SK-N-SH treated with all-trans-retinoic acid at 6 μM for 48 hours (cell line): Measurements from ENCODE around the gene ATF6.

Source experiments
- ATAC-seq: fragments of 200-7000 bp; cut with Tn5 transposase; 3 replicates; pipeline ENCODE4 v1.9.1; 2020; ENCODE audit warnings: mild to moderate bottlenecking, moderate library complexity
- CSDC2 ChIP-seq: fragments of 250-450 bp; sonication (Bioruptor Pico); IDR thresholded peaks from 2 replicates; pipeline ENCODE4 v1.5.0; 2020; ENCODE audit warnings: mild to moderate bottlenecking, moderate library complexity
- ISL1 ChIP-seq: fragments of 250-450 bp; sonication (Bioruptor Pico); IDR thresholded peaks from 2 replicates; pipeline ENCODE4 v2.1.2; 2022; ENCODE audit warnings: mild to moderate bottlenecking, moderate library complexity
- POU6F1 ChIP-seq: fragments of 250-450 bp; sonication (Bioruptor Pico); IDR thresholded peaks from 2 replicates; pipeline ENCODE4 v1.8.0; 2021; ENCODE audit warnings: low read depth, mild to moderate bottlenecking, moderate library complexity, borderline replicate concordance
- PPARA ChIP-seq: fragments of 250-450 bp; sonication (Bioruptor Pico); IDR thresholded peaks from 2 replicates; pipeline ENCODE4 v1.5.0; 2020; ENCODE audit warnings: mild to moderate bottlenecking, borderline replicate concordance
- RARB ChIP-seq: fragments of 250-450 bp; sonication (Bioruptor Pico); IDR thresholded peaks from 2 replicates; pipeline ENCODE4 v1.8.0; 2021; ENCODE audit warnings: mild to moderate bottlenecking, moderate library complexity
- SNAI2 ChIP-seq: fragments of 250-450 bp; sonication (Bioruptor Pico); IDR thresholded peaks from 2 replicates; pipeline ENCODE4 v1.5.0; 2020; ENCODE audit warnings: mild to moderate bottlenecking, moderate library complexity
- TCF4 ChIP-seq: fragments of 250-450 bp; sonication (Bioruptor Pico); IDR thresholded peaks from 2 replicates; pipeline ENCODE4 v1.8.0; 2021; ENCODE audit warnings: mild to moderate bottlenecking, moderate library complexity, borderline replicate concordance
- TOX ChIP-seq: fragments of 250-450 bp; sonication (Bioruptor Pico); IDR thresholded peaks from 2 replicates; pipeline ENCODE4 v1.8.0; 2021; ENCODE audit warnings: mild to moderate bottlenecking, moderate library complexity, borderline replicate concordance
- TSHZ2 ChIP-seq: fragments of 250-450 bp; sonication (Bioruptor Pico); IDR thresholded peaks from 2 replicates; pipeline ENCODE4 v1.5.0; 2020; ENCODE audit warnings: mild to moderate bottlenecking, moderate library complexity
- ZC3H10 ChIP-seq: fragments of 250-450 bp; sonication (Bioruptor Pico); IDR thresholded peaks from 2 replicates; pipeline ENCODE4 v1.5.1; 2021; ENCODE audit warnings: mild to moderate bottlenecking, moderate library complexity
- ZFP3 ChIP-seq: fragments of 250-450 bp; sonication (Bioruptor Pico); IDR thresholded peaks from 2 replicates; pipeline ENCODE4 v1.5.0; 2020; ENCODE audit warnings: mild to moderate bottlenecking, moderate library complexity
- ZFP30 ChIP-seq: fragments of 450-650 bp; formaldehyde crosslinking; IDR thresholded peaks from 2 replicates; pipeline ENCODE4 v1.5.0; 2022; ENCODE audit warnings: mild to moderate bottlenecking, moderate library complexity
- ZNF565 ChIP-seq: fragments of 450-650 bp; formaldehyde crosslinking; conservative IDR thresholded peaks from 2 replicates; pipeline ENCODE4 v1.5.0; 2020; ENCODE audit warnings: low read depth, mild to moderate bottlenecking, moderate library complexity
- ZNF70 ChIP-seq: fragments of 450-650 bp; formaldehyde crosslinking; IDR thresholded peaks from 2 replicates; pipeline ENCODE4 v1.5.0; 2020; ENCODE audit warnings: mild to moderate bottlenecking, moderate library complexity
- ZNF8 ChIP-seq: fragments of 450-650 bp; formaldehyde crosslinking; IDR thresholded peaks from 2 replicates; pipeline ENCODE4 v1.5.0; 2020; ENCODE audit warnings: mild to moderate bottlenecking, moderate library complexity
- TF ChIP-seq, protein P1 (sequence below): fragments of 250-450 bp; sonication (Bioruptor Pico); IDR thresholded peaks from 2 replicates; pipeline ENCODE4 v1.8.0; 2020; ENCODE audit warnings: mild to moderate bottlenecking, moderate library complexity, borderline replicate concordance
- TF ChIP-seq, protein P2 (sequence below): fragments of 250-450 bp; sonication (Bioruptor Pico); IDR thresholded peaks from 2 replicates; pipeline ENCODE4 v1.5.1; 2021; ENCODE audit warnings: mild to moderate bottlenecking, moderate library complexity

ATF6 gene

GRCh38 chr1:162000053-162000420, 233.9 kb downstream of the ATF6 start:
- no peak for TF ChIP-seq ZNF8
- no peak for TF ChIP-seq ZFP3 (CRISPR knock-in tag)
- TF ChIP-seq ZNF565 (CRISPR knock-in tag): no peak
- TF ChIP-seq, protein P1, sequence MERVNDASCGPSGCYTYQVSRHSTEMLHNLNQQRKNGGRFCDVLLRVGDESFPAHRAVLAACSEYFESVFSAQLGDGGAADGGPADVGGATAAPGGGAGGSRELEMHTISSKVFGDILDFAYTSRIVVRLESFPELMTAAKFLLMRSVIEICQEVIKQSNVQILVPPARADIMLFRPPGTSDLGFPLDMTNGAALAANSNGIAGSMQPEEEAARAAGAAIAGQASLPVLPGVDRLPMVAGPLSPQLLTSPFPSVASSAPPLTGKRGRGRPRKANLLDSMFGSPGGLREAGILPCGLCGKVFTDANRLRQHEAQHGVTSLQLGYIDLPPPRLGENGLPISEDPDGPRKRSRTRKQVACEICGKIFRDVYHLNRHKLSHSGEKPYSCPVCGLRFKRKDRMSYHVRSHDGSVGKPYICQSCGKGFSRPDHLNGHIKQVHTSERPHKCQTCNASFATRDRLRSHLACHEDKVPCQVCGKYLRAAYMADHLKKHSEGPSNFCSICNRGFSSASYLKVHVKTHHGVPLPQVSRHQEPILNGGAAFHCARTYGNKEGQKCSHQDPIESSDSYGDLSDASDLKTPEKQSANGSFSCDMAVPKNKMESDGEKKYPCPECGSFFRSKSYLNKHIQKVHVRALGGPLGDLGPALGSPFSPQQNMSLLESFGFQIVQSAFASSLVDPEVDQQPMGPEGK (CRISPR knock-in tag): no peak
- no peak for TF ChIP-seq TCF4
- TF ChIP-seq TSHZ2 (CRISPR knock-in tag): no peak
- ATAC-seq: no peak

GRCh38 chr1:162003061-162003829, 237.1 kb downstream of the ATF6 start:
- peak; percentile 71 for ATAC-seq
- no peak for TF ChIP-seq CSDC2 (CRISPR knock-in tag)
- peak; percentile 32; the same call in 1 of the 2 replicates for TF ChIP-seq ZC3H10 (CRISPR knock-in tag)
- TF ChIP-seq POU6F1 (CRISPR knock-in tag): no peak; the same call in 1 of the 2 replicates
- TF ChIP-seq RARB (CRISPR knock-in tag): no peak
- no peak for TF ChIP-seq SNAI2
- no peak for TF ChIP-seq TSHZ2 (CRISPR knock-in tag)
- TF ChIP-seq TOX: peak; percentile 50; the same call in 1 of the 2 replicates
- TF ChIP-seq TCF4: no peak

DNA sequence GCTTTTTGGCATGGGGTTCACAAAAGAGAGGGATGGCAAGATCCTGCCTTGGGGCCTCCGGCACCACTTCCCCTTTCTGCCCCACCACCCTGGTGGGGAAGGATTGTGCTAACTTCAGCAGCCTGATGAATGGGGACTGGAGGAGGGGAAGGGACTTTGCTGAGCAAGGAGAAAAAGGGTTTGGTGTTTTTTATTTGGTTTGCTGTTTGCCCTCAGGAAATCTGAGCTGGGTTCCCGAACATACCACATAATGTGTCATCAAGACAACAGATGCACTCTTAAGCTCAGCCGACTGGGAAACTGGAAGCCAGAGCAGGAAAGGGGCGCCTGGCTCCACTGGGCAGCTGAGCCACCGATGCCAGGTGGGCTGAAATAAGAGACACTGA, 237.7 kb downstream of the ATF6 start:
- no peak for TF ChIP-seq ZFP30 (CRISPR knock-in tag)
- 0 out of 2 replicates have a peak, but pooled peaks have one; percentile 20 for TF ChIP-seq TOX

GRCh38 chr1:162004441-162004950, 238.4 kb downstream of the ATF6 start:
- ATAC-seq: no peak
- TF ChIP-seq PPARA (CRISPR knock-in tag): no peak
- TF ChIP-seq ZFP30 (CRISPR knock-in tag): no peak
- TF ChIP-seq ZNF70 (CRISPR knock-in tag): no peak
- TF ChIP-seq, protein P2, sequence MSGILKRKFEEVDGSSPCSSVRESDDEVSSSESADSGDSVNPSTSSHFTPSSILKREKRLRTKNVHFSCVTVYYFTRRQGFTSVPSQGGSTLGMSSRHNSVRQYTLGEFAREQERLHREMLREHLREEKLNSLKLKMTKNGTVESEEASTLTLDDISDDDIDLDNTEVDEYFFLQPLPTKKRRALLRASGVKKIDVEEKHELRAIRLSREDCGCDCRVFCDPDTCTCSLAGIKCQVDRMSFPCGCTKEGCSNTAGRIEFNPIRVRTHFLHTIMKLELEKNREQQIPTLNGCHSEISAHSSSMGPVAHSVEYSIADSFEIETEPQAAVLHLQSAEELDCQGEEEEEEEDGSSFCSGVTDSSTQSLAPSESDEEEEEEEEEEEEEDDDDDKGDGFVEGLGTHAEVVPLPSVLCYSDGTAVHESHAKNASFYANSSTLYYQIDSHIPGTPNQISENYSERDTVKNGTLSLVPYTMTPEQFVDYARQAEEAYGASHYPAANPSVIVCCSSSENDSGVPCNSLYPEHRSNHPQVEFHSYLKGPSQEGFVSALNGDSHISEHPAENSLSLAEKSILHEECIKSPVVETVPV (CRISPR knock-in tag): no peak
- TF ChIP-seq ZC3H10 (CRISPR knock-in tag): no peak
- no peak for TF ChIP-seq TOX
- no peak for TF ChIP-seq ISL1 (CRISPR knock-in tag)

More for the DNA sequence above, 237.7 kb downstream of the ATF6 start:
- peak; percentile 86 for ATAC-seq
